ENCODE results near the gene FOXL1.

FOXL1 gene

DNA sequence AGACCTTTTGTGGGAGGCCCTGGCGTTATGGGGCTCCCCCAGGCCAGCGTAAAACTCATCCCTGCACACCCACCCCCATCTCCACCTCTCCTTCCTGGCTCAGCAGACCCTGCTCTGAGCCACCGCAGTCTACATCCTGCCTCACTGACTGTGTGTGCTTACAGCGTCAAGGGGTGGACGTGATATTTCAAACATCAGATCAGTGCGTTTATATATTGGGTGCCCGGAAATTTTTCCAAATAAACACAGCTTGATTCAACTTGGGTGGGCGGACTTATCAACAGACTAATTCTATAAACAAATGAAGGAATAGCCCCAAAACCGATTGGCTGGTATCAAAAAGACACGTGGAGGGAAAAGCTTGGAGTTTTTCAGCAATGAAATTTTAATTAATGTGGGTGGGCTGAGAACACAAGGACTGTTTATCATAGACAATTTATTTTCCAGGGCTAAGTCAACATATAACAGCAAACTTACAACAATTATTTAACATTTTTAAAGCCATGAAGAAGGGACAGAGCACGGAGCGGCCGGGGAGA is at the start of gene FOXL1:
Gene FOXL1, plus strand, starts transcription at position 489 of the 539 bp plus-strand sequence. CDS start 175 bp downstream, outside the sequence.
- DNase-seq (ENCODE audit: low spot score in 2 of 2) (no peak), ATAC-seq (no peak)
- no peaks in the 10 kb centered on the region for H3K9me3 Mint-ChIP-seq
- H3K4me1 Mint-ChIP-seq = peaks cover 12% of the 10 kb centered on the region
- no peak within 1 kb of the TSS for H3K4me3 Mint-ChIP-seq
- peaks cover 6% of the 10 kb centered on the region for H3K36me3 Mint-ChIP-seq
- no peak within 1 kb of the TSS for H3K27ac Mint-ChIP-seq

DNA sequence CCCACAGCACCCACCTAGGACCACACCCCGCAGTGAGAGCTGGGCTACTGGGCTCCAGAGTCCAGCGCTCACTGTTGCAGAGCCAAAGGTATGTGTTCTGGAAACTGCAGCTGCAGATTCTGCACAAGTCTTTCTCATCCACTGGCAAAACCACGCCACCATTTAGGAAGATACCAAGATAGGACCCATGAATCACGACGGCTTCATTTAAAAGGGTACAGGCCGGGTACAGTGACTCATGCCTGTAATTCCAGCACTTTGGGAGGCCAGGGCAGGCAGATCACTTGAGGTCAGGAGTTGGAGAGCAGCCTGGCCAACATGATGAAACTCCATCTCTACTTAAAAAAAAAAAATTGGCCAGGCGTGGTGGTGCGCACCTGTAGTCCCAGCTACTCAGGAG is 49.2 kb upstream of the FOXL1 start:
- Mint-ChIP-seq H3K4me1 (no peaks in the 10 kb centered on the region), H3K27ac (no peak overlapping the region), H3K9me3 (peaks cover 3% of the 10 kb centered on the region), H3K4me3 (no peak overlapping the region), H3K36me3 (no peaks in the 10 kb centered on the region)
- DNase-seq (ENCODE audit: low spot score in 2 of 2) (no peak), ATAC-seq (no peak)

- DNase-seq (ENCODE audit: low spot score in 2 of 2) (no peak), ATAC-seq (no peak)
- H3K4me3 Mint-ChIP-seq = no peak overlapping the region
- no peaks in the 10 kb centered on the region for H3K36me3 Mint-ChIP-seq
- H3K9me3 Mint-ChIP-seq = peaks cover 3% of the 10 kb centered on the region
- no peak overlapping the region for H3K27ac Mint-ChIP-seq
- no peaks in the 10 kb centered on the region for H3K4me1 Mint-ChIP-seq
These were observed 47.8 kb upstream of the FOXL1 start for GRCh38 chr16:86530251-86531190.

- DNase-seq (ENCODE audit: low spot score in 2 of 2) = no peak
- H3K36me3 Mint-ChIP-seq = no peaks in the 10 kb centered on the region
- no peak for ATAC-seq
- H3K4me1 Mint-ChIP-seq = no peaks in the 10 kb centered on the region
- H3K9me3 Mint-ChIP-seq = peaks cover 3% of the 10 kb centered on the region
- no peak overlapping the region for H3K27ac Mint-ChIP-seq
- no peak overlapping the region for H3K4me3 Mint-ChIP-seq
These were observed 47.2 kb upstream of the FOXL1 start for GRCh38 chr16:86531191-86531545.

GRCh38 chr16:86531641-86532525 is 46.5 kb upstream of the FOXL1 start:
- Mint-ChIP-seq H3K4me3 (no peak overlapping the region), H3K9me3 (peaks cover 3% of the 10 kb centered on the region), H3K27ac (no peak overlapping the region), H3K4me1 (no peaks in the 10 kb centered on the region), H3K36me3 (no peaks in the 10 kb centered on the region)
- no peak for DNase-seq (ENCODE audit: low spot score in 2 of 2)
- no peak for ATAC-seq

- H3K4me1 Mint-ChIP-seq = no peaks in the 10 kb centered on the region
- ATAC-seq (no peak), DNase-seq (ENCODE audit: low spot score in 2 of 2) (no peak)
- no peak overlapping the region for H3K4me3 Mint-ChIP-seq
- H3K27ac Mint-ChIP-seq = no peak overlapping the region
- peaks cover 3% of the 10 kb centered on the region for H3K9me3 Mint-ChIP-seq
- H3K36me3 Mint-ChIP-seq = no peaks in the 10 kb centered on the region
These were observed 45.9 kb upstream of the FOXL1 start for GRCh38 chr16:86532526-86532815.

DNA sequence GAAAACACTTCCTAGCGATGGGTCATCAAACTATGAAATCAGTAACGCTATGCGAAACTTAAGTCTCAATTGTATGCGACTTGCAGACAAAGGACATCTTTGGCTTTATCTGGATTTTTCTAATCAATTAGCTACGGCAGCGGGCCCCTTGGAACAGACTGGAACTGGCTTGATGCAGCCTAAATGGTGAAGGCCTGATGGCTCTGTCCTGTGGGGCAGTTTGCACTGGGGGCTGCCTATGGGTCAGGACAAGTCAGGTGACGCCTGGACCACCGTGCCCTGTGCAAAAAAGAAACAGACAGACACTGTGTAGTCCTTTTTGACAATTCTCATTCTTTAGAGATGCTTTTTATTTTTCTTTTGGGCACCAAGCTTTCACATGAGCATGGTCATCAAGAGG is 45.3 kb upstream of the FOXL1 start:
- no peak overlapping the region for H3K4me3 Mint-ChIP-seq
- DNase-seq (ENCODE audit: low spot score in 2 of 2) = no peak
- no peak for ATAC-seq
- H3K9me3 Mint-ChIP-seq = no peaks in the 10 kb centered on the region
- no peak overlapping the region for H3K27ac Mint-ChIP-seq
- no peaks in the 10 kb centered on the region for H3K36me3 Mint-ChIP-seq
- H3K4me1 Mint-ChIP-seq = no peaks in the 10 kb centered on the region

DNA sequence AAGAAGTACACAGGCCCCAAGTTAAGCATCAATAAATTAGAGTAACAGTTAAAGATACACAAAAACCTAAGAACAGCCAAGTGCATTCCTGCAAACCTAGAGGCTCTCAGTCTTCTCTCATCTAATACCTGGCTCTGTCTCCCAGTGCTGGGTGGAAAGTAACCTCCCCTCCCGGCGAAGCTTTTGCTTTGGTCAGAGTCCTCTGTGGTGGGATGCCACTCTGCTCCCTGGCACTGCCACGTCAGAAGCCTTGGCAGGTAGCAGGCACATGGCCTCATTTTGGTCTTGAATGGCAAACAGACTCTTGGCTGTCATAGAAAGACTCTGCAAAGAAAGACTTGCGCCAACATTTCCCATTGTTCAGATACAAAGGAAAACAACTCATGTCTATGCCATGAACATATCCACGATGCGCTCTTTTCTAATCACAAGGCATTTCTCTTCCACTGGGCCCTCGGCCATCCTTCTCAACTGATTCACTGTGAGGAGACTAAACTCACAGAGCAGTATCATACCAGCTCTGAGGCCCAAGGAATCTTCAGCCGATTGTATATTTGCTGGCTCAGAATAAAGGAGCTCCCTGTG is 44.5 kb upstream of the FOXL1 start:
- H3K4me3 Mint-ChIP-seq = no peak overlapping the region
- H3K9me3 Mint-ChIP-seq = no peaks in the 10 kb centered on the region
- H3K36me3 Mint-ChIP-seq = peaks cover 8% of the 10 kb centered on the region
- no peak overlapping the region for H3K27ac Mint-ChIP-seq
- H3K4me1 Mint-ChIP-seq = no peaks in the 10 kb centered on the region
- no peak for ATAC-seq
- no peak for DNase-seq (ENCODE audit: low spot score in 2 of 2)

GRCh38 chr16:86534779-86535615 is 43.4 kb upstream of the FOXL1 start:
- no peak for ATAC-seq
- H3K4me1 Mint-ChIP-seq = no peaks in the 10 kb centered on the region
- peaks cover 19% of the 10 kb centered on the region for H3K36me3 Mint-ChIP-seq
- DNase-seq (ENCODE audit: low spot score in 2 of 2) = no peak
- no peaks in the 10 kb centered on the region for H3K9me3 Mint-ChIP-seq
- H3K4me3 Mint-ChIP-seq = no peak overlapping the region
- H3K27ac Mint-ChIP-seq = no peak overlapping the region

DNA sequence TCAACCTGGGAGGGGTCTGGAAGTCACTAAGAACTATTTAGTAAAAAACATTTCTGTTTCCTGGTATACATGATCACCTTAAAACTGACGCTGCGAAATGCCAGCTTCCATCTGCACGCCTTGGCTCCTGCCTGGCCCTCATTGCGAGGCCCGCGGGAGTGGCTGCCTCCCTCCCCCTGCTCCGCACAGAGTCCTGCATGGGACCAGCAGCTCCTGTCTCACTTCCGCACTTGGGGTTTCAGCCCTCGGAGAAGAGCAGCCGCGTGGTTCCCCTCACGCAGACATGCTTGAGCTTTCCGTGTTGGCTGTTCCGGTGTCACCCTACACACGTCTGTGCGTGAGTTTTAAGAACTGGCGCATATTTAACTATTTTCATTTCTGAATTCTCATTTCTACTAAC is 41.7 kb upstream of the FOXL1 start:
- H3K27ac Mint-ChIP-seq = no peak overlapping the region
- no peaks in the 10 kb centered on the region for H3K4me1 Mint-ChIP-seq
- no peaks in the 10 kb centered on the region for H3K9me3 Mint-ChIP-seq
- H3K4me3 Mint-ChIP-seq = no peak overlapping the region
- DNase-seq (ENCODE audit: low spot score in 2 of 2) = no peak
- no peak for ATAC-seq
- H3K36me3 Mint-ChIP-seq = peaks cover 35% of the 10 kb centered on the region

DNA sequence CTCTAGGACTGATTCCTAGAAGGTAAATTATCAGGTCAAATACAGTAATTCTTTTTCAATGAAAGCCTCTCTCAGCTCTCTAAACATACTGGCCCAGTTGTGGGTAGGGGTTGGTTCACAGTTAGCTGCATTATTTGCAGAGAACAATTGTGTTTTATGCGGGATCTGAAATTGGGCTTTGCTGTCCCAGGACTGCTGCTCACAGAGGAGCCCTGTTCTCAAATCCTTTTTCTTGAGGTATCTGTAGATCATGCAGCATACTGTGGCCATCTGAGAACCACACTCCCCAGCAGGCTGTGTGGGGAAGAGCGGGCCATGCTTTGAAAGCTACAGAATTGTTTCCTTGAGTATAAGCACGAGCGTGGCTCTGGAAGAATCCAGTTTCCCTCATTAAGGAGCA is 40.9 kb upstream of the FOXL1 start:
- H3K4me1 Mint-ChIP-seq = no peaks in the 10 kb centered on the region
- H3K9me3 Mint-ChIP-seq = no peaks in the 10 kb centered on the region
- no peak overlapping the region for H3K27ac Mint-ChIP-seq
- no peak overlapping the region for H3K4me3 Mint-ChIP-seq
- peaks cover 44% of the 10 kb centered on the region for H3K36me3 Mint-ChIP-seq
- DNase-seq (ENCODE audit: low spot score in 2 of 2) (no peak), ATAC-seq (no peak)

GRCh38 chr16:86538196-86538780 is 40.1 kb upstream of the FOXL1 start:
- H3K27ac Mint-ChIP-seq = no peak overlapping the region
- peaks cover 5% of the 10 kb centered on the region for H3K4me1 Mint-ChIP-seq
- peaks cover 49% of the 10 kb centered on the region for H3K36me3 Mint-ChIP-seq
- ATAC-seq (no peak), DNase-seq (ENCODE audit: low spot score in 2 of 2) (no peak)
- no peak overlapping the region for H3K4me3 Mint-ChIP-seq
- H3K9me3 Mint-ChIP-seq = no peaks in the 10 kb centered on the region

GRCh38 chr16:86540894-86541293 is 37.5 kb upstream of the FOXL1 start:
- Mint-ChIP-seq H3K4me1 (peaks cover 5% of the 10 kb centered on the region), H3K9me3 (no peaks in the 10 kb centered on the region), H3K4me3 (no peak overlapping the region), H3K27ac (no peak overlapping the region), H3K36me3 (peaks cover 49% of the 10 kb centered on the region)
- ATAC-seq = no peak
- no peak for DNase-seq (ENCODE audit: low spot score in 2 of 2)

DNA sequence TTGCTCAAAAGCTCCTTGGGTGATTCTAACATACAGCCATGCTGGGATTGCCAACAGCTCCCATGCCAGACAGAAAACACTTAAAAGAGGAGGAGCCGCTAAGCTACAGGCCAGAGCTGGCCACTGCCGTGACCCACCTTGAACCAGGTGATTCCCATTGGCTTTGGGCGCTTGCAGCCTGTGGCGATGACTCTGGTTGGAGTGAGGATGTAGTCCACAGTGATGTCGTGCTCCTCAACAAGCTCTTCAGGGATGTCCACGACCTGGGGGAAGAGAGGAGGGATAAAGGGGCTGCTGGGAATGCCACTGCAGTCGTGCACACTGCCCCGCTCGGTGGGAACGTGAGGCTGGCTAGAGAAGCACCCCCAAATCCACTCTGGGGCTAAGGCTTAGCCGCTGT is 36.8 kb upstream of the FOXL1 start:
- no peaks in the 10 kb centered on the region for H3K9me3 Mint-ChIP-seq

More for the DNA sequence above, 36.8 kb upstream of the FOXL1 start:
- Mint-ChIP-seq H3K36me3 (peaks cover 56% of the 10 kb centered on the region), H3K4me3 (no peak overlapping the region), H3K27ac (no peak overlapping the region), H3K4me1 (peaks cover 5% of the 10 kb centered on the region)
- DNase-seq (ENCODE audit: low spot score in 2 of 2) = no peak
- no peak for ATAC-seq

Data from stimulated activated effector memory CD8-positive, alpha-beta T cell treated with anti-CD3 and anti-CD28 coated beads, Interleukin-12 subunit alpha, Interleukin-12 subunit beta, amount 100 ng/mL, for 72 hours (primary cell).